AG04449 (cell line): ENCODE measurements around the gene STK32B.
A peak's percentile ranks its signal among the peaks of the same experiment; 100 is the strongest.

ENCODE experiments used
- CTCF ChIA-PET: fragments of 350-600 bp; formaldehyde crosslinking; extraction: SDS; loops from one replicate; lab custom pipeline; 2021; ENCODE audit warnings: antibody characterized with exemption; lab: Yijun Ruan, JAX
- POLR2A ChIA-PET: fragments of 400-600, 350-600 bp; formaldehyde crosslinking; extraction: SDS; loops from one replicate; lab custom pipeline; 2020; ENCODE audit warnings: antibody characterized with exemption, inconsistent platforms; lab: Yijun Ruan, JAX
- DNase-seq: peaks from one replicate; pipeline ENCODE4 v3.0.0-alpha.2; 2010; ENCODE audit warnings: low read depth, low spot score
- H3K4me3 ChIP-seq: 2 replicates; pipeline ENCODE4 v1.5.1; 2011; ENCODE audit warnings: low read depth, mild to moderate bottlenecking, control low read depth, low read length
- TF ChIP-seq, protein P1 (sequence below): IDR thresholded peaks from one replicate; pipeline ENCODE4 v1.5.1; 2011; ENCODE audit warnings: mild to moderate bottlenecking, moderate library complexity, low read length, control low read depth, inconsistent platforms; ENCODE audit not compliant: insufficient read depth; ENCODE audit errors: missing control alignments

STK32B gene

DNA sequence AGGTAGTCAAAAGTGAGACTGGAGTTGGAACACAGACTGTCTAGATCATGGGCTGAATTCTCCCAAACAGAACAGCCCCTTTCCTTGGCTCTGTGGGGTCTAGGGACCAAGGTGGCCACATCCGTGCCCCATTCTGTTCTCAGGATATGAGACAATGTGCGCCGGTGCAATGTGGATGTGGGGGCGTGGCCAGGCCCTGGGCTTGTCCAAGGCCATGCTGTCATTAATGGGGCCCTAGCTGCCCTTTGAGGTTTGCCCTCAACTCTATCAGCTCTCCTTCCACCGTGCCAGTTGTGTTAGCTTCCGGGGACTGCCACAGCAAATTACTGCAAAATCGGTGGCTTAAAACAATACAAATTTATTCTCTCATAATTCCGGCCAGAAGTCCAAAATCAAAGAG is 344.5 kb downstream of the STK32B start:
- ChIA-PET CTCF (no interaction called here), POLR2A (no interaction called here)

DNA sequence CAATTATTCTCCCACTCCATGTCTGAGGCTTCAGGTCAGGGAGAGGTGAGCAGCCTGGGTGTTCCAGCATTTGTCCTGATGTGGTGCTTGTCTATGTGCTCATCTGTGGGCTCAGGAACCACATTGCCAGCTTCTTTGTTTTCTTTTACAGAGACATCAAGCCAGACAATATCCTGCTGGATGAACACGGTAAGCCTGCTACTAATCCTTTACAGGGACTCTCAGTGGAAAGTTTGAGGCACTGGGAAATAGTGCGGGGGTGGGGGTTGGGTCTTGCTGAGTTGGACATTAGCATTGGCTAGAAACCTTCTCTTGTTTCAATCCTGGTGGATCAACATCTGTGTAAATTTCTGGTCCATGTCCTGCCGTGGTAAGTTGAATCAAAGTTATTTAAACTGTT is 346.8 kb downstream of the STK32B start:
- ChIA-PET POLR2A (no interaction called here), CTCF (interaction anchor here (0.9 to 1.0 kb wide), 2 partner anchors 12 to 415 kb away, joined by 3 read pairs; no protein-coding TSS in a partner anchor)
- TF ChIP-seq, protein P1, sequence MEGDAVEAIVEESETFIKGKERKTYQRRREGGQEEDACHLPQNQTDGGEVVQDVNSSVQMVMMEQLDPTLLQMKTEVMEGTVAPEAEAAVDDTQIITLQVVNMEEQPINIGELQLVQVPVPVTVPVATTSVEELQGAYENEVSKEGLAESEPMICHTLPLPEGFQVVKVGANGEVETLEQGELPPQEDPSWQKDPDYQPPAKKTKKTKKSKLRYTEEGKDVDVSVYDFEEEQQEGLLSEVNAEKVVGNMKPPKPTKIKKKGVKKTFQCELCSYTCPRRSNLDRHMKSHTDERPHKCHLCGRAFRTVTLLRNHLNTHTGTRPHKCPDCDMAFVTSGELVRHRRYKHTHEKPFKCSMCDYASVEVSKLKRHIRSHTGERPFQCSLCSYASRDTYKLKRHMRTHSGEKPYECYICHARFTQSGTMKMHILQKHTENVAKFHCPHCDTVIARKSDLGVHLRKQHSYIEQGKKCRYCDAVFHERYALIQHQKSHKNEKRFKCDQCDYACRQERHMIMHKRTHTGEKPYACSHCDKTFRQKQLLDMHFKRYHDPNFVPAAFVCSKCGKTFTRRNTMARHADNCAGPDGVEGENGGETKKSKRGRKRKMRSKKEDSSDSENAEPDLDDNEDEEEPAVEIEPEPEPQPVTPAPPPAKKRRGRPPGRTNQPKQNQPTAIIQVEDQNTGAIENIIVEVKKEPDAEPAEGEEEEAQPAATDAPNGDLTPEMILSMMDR, result no peak

More for the DNA sequence above, 344.5 kb downstream of the STK32B start:
- DNase-seq, result no peak
- H3K4me3 ChIP-seq, result no peak overlapping the region
- TF ChIP-seq, protein P1, result no peak

DNA sequence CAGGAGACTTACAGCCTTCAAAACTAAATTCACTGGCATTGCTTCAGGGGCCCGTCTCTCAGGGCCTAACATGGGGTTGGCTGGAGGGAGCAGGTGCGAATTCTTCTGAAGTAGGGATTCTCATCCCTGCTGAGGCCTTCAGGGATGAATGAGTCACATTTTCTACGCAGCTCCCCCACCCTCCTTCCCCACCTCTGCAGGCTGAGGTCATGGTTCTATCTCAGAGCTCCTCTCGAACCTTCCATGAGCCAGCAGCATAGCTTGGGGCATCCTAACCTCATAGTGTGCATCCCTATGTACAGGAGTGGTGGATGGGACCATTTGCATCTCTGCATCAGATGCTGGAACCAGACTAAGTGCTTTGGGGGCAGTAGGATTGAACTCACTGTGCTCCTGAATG is 347.8 kb downstream of the STK32B start:
- ChIA-PET CTCF (interaction anchor here (1.0 to 3.5 kb wide), 9 partner anchors 9 to 416 kb away, joined by 4 to 23 read pairs (median 9); no protein-coding TSS in a partner anchor), POLR2A (no interaction called here)
- TF ChIP-seq, protein P1, result no peak
- no peak overlapping the region for H3K4me3 ChIP-seq
- no peak for DNase-seq

More for the DNA sequence above, 346.8 kb downstream of the STK32B start:
- H3K4me3 ChIP-seq, result no peak overlapping the region
- no peak for DNase-seq

DNA sequence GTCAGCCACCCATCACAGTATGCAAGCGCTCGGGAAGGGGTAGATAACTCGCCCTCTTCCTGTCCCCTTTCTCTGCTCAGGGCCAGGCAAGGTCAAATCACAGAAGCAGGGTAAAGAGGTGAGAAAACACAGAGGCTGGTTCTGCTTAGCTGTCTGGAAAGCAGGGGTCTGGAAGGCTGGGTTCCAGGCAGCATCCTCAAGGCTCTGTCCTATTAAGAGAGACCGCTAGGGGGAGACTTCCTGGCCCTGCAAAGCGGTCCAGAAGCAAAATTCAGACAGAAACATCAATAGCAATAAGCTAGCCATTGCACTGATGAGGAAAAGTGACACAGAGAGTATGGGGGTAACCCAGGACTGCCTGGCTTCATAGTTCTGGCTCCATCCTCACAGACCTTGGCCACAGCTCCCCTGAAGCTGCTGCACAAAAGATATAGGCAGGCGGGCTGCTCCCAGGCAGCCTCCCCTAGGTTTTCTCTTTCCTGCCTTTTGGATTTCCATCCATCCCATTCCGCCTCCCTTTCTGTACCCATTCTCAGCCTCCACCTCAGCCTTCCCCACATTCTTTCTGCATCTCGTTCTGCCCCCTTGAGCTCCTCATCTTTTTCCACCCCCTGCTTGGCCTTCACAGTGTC is 348.6 kb downstream of the STK32B start:
- ChIA-PET CTCF (interaction anchor here (0.6 to 3.5 kb wide), 15 partner anchors 10 to 891 kb away, joined by 3 to 23 read pairs (median 5); no protein-coding TSS in a partner anchor), POLR2A (no interaction called here)
- no peak overlapping the region for H3K4me3 ChIP-seq
- no peak for DNase-seq
- TF ChIP-seq, protein P1, result peak; percentile 71

DNA sequence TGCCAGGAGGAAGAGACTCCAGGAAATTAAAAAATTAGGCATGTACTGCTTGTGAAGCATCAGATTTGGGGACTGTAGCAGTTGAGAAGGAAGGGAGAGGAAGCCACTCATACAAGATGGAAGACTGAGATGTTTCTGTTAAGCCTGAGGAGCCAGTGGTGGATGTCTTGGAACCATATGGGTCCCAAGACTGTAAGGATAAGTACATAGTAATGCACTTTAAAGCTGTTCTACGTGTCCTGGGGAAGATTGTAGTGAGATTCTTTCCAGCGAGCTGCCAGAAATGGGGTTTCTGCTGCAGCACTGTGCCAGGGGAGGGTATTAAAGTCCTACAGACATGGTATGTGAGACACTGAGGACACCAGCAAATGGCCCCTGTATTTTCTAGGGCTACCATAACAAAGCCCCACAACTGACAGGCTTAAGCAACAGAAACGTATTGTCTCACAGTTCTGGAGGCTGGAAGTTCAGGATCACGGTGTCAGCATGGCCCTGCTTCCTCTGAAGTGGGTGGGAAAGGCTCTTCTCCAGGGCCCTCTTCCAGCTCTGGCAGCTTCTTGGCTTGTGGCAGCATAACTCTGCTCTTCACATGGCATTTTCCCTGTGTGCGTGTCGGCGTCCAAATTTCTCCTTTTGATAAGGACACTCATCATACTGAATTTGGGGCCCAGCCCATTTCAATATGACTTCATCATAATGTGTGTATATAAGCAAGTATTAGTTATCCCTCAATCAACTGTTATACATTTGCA is 352.6 kb downstream of the STK32B start:
- no peak for DNase-seq
- H3K4me3 ChIP-seq, result no peak overlapping the region
- TF ChIP-seq, protein P1, result no peak
- CTCF ChIA-PET, result no interaction called here
- POLR2A ChIA-PET, result no interaction called here

DNA sequence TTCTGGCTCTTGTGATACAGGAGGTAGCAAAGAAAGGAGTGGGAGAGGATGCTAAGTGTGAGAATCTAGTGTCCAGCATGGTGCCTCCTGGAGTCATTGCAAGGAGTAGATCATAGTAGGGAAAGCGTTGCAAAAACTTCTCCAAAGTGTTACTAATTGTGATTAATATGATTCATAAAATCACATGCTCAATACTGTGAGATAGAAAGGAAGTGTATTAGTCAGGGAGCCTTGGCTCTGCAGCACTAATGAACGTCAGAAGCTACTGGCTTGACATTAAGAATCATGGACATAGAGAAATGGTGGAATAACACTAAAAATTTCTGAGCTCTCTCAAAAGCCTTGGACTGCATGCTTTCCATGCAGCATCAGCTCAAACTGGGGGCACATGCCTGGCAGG is 358.0 kb downstream of the STK32B start:
- ChIA-PET CTCF (interaction anchor here (2.2 kb wide), 1 partner anchor 10 kb away, joined by 15 read pairs; no protein-coding TSS in a partner anchor), POLR2A (no interaction called here)
- TF ChIP-seq, protein P1, result no peak
- H3K4me3 ChIP-seq, result no peak overlapping the region
- DNase-seq, result no peak
